HG03354 (cell line): Measurements from ENCODE around the gene PRAMEF13.
"Not testable (repeated sequence)": the region's sequence is repeated elsewhere in the genome, so short reads cannot be mapped to it uniquely, and the experiment has no call there.

Source experiments
- ATAC-seq: cut with Tn5 transposase; IDR thresholded peaks from one replicate; pipeline ENCODE4 v1.9.1; 2021; ENCODE audit warnings: mild to moderate bottlenecking; ENCODE audit not compliant: unreplicated experiment, poor library complexity, severe bottlenecking

PRAMEF13 gene

GRCh38 chr1:13216619-13217018, 15.4 kb upstream of the PRAMEF13 start:
- not testable (repeated sequence) for ATAC-seq

- ATAC-seq = not testable (repeated sequence)
These were observed 7.5 kb upstream of the PRAMEF13 start for GRCh38 chr1:13208712-13209111.

GRCh38 chr1:13171548-13171947, 29.7 kb downstream of the PRAMEF13 start, which contains the start of gene PRAMEF9:
Gene PRAMEF9 (plus strand): TSS chr1:13171848. CDS start chr1:13175281, 3,433 bp downstream.
- not testable (repeated sequence) for ATAC-seq

GRCh38 chr1:13165531-13165930, 35.7 kb downstream of the PRAMEF13 start, which contains the start of gene HNRNPCL4:
Gene HNRNPCL4 (minus strand): TSS chr1:13165631. CDS start chr1:13165467, 164 bp downstream.
- ATAC-seq = not testable (repeated sequence)

- not testable (repeated sequence) for ATAC-seq
These were observed 45.3 kb downstream of the PRAMEF13 start, which contains the start of gene PRAMEF26 for GRCh38 chr1:13155909-13156308. Gene PRAMEF26 (minus strand): TSS chr1:13156009. CDS start chr1:13153095, 2,914 bp downstream.
